Head of caudate nucleus (tissue), 42 donors: ENCODE data around the gene MAP2K5.

ENCODE experiments used
- DNase-seq, 42 donors: peaks; one replicate each; pipeline versions ENCODE4 v3.0.0 to v3.0.0-alpha.2; 2020 to 2021; ENCODE audit warnings: mixed read lengths in 7 of 42
- intact Hi-C: fragments of 100-400 bp; cut with DNase I; formaldehyde crosslinking; loops from one replicate; pipeline ENCODE4 v1.15.0; 2022

Gene MAP2K5

DNA sequence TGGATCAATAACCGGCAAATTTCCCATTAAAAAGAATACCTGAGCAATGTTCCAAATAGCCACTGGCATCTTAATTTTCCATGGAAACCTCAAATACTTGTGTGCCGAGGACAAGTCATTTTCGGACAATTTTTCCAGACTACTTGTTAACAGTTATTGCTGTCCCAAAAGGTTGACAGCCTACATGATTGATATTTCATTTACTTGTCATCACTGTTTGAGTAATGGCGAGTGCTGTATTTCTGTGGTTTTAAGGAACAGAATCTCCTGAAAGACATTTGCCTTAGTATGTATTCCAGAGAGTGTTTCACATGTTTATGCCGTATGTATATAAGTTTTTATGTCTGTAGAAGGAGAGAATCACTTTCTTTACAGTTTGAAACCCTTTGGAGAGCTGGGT, 36.7 kb downstream of the MAP2K5 start:
- intact Hi-C loops = no loop called here
- no peak for DNase-seq

GRCh38 chr15:67579967-67580366, 37.5 kb downstream of the MAP2K5 start:
- intact Hi-C loops = no loop called here
- no peak for DNase-seq

- DNase-seq = no peak
- intact Hi-C loops = no loop called here
These were observed 41.7 kb downstream of the MAP2K5 start for GRCh38 chr15:67584157-67584556.

GRCh38 chr15:67585681-67586080, 43.2 kb downstream of the MAP2K5 start:
- intact Hi-C loops = no loop called here
- DNase-seq = no peak

GRCh38 chr15:67587331-67587730, 44.8 kb downstream of the MAP2K5 start:
- no peak for DNase-seq
- intact Hi-C loops = no loop called here

- intact Hi-C loops = no loop called here
- peak in 10 of 42 donors; percentile 5 to 52 (median 14) for DNase-seq
These were observed 45.3 kb downstream of the MAP2K5 start for GRCh38 chr15:67587754-67588153.

DNA sequence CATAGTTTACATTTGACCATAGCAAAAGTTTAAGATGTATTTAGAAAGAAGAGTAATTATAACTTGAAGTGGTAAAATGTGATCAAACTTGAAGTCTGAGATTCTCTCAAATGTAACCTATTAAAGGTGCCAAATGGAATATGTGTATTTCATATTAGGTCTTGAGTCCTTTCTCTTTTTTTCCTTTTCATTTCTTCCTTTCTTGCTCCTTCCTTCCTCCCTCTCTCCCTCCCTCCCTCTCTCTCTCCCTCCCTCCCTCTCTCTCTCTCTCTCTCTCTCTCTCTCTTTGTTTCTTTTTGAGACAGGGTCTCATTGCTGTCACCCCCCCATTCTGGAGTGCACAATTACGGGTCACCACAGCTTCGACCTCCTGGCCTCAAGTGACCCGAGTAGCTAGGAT, 47.7 kb downstream of the MAP2K5 start:
- intact Hi-C loops = no loop called here
- DNase-seq = no peak

DNA sequence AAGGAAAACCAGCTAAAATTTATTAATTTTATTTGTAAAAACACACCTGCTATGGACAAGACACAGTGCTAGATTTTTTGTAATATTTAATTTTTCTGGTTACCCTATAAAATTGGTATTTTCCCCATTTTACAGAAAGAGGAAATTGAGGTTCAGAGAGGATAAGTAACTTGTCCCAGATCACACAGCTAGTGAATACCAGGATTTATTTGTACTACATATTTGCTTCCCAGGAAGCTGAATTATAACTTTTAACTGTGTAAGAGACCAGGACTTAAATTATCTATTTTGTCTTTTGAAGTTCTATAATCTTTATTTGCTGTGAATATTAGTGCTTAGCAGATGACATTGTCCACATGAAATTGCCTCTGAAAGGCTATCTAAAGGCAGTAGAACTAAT, 49.7 kb downstream of the MAP2K5 start:
- no peak for DNase-seq
- intact Hi-C loops = no loop called here

DNA sequence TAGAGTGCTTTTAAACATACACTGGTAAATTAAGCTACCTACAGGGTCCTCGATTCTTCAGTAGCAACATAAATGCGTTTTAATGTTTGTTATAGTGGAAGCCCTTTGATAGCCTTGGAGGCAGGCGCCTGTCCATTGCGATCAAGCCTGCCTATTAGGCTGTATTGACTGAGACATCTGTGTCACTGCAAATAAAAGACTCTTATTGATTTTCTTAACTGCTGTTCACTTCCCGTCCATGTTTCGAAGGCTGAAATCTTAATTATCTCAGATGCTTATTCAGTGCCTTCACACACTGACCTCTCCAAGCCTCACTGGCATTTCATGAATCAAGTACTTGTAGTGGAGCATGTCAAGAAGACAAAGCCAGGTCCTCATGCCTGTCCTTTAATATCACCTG, 51.1 kb downstream of the MAP2K5 start:
- DNase-seq = no peak
- intact Hi-C loops = no loop called here

GRCh38 chr15:67594770-67595169, 52.3 kb downstream of the MAP2K5 start:
- intact Hi-C loops = no loop called here
- DNase-seq = no peak

GRCh38 chr15:67595572-67595971, 53.1 kb downstream of the MAP2K5 start:
- no peak for DNase-seq
- intact Hi-C loops = no loop called here

GRCh38 chr15:67601073-67601472, 58.6 kb downstream of the MAP2K5 start:
- intact Hi-C loops = no loop called here
- DNase-seq = no peak

DNA sequence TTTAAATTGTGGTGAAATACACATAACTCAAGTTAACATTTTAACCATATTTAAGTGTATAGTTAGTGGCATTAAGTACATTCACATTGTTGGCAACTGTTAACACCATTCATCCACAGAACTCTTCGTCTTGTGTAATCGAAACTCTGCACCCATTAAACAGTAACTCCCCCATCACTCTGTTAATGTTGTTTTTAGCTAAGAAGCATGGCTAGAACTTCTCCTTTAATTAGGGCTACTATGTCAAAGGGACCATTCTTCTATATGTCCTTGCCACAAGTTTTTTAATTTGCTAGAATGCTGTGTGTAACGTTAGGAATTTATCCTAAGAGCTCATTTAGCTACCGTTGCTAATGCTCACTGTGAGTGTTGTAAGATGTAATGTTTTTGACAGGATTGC, 60.6 kb downstream of the MAP2K5 start:
- intact Hi-C loops = no loop called here
- DNase-seq = no peak

DNA sequence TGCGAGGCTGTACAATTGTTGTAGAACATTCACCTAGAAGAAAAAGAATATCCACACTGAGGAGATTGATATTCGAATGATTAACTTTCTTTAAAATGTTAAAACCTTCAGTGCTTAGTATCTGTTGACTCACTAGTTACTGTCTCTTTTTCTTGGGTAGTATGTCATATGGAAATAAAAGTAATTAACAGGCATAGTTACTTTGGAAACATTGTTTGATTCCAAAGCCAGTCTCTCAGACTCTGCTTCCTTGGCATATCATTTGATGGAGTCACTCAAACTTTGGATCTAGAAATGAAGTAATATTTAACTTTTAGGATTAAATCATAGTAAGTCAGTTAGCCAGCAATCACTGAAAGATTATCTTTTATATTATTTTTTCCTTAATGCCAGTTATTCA, 63.4 kb downstream of the MAP2K5 start:
- intact Hi-C loops = no loop called here
- DNase-seq = no peak

GRCh38 chr15:67606742-67607141, 64.2 kb downstream of the MAP2K5 start:
- intact Hi-C loops = no loop called here
- DNase-seq = no peak

- no peak for DNase-seq
- intact Hi-C loops = no loop called here
These were observed 64.8 kb downstream of the MAP2K5 start for GRCh38 chr15:67607329-67607728.

DNA sequence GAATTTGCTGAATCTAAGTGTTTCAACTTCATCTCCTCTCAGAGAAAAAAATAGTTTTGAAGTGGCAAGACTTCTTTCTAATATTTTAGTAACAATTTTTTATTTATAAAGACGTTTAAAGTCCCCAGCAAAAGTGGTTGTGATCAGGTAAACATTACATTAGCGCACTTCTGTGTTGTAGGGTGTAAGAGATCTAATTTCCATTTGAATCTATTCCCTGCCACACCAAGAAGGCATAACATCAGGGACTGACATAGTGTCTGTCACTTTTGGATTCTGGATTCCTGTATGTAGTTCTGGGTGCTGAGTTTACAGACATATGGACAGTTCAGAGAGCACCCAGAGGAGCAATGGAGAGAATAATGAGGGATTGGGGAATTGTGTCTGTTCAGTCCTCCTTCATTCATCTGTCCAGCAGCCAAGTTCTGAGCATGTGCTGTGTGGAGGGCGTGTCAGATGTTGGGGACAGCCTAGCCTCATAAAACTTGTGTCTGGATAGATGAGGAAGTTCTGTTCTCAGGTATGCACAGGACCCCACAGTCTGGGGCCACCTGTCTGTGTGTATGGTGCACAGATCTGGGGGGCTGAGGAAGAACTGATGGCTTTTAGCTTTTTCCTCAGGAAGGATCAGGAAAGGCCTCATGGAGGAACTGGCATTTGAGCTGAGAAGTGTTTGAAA, 65.6 kb downstream of the MAP2K5 start:
- intact Hi-C loops = no loop called here
- DNase-seq = no peak

GRCh38 chr15:67608638-67608959, 66.1 kb downstream of the MAP2K5 start:
- DNase-seq = no peak
- intact Hi-C loops = no loop called here

- DNase-seq = no peak
- intact Hi-C loops = no loop called here
These were observed 69.2 kb downstream of the MAP2K5 start for GRCh38 chr15:67611370-67612369.

DNA sequence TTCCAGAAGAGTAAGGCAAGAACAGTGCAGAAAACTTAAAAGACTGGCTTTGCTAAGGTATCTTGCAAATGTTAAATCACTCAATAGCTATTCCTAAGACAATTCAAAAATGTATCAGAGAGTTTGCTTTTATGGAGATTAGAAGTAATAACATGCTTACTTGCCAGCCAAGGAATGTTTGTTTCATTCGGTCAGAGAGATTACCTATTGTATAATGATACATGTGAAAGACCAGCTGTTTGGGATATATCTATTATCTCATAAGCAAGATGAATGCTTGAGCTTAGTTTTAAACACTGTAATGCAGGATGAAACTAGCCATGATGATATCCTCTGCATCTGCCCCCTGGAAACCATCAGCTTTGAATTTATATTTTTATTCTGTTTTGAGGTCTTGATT, 70.7 kb downstream of the MAP2K5 start:
- no peak for DNase-seq
- intact Hi-C loops = no loop called here

GRCh38 chr15:67613708-67614107, 71.2 kb downstream of the MAP2K5 start:
- no peak for DNase-seq
- intact Hi-C loops = no loop called here
